Activated CD4-positive, alpha-beta T cell treated with anti-CD3 and anti-CD28 coated beads for 36 hours (primary cell): Measurements from ENCODE around the gene NEU3. TPM values are rescaled to one million over a fixed set of nuclear protein-coding genes. Genes with fewer than 3 reads are reported as not detected.
"Not testable (repeated sequence)": the region's sequence is repeated elsewhere in the genome, so short reads cannot be mapped to it uniquely, and the experiment has no call there.

Experiments used
- ATAC-seq: fragments of 200-7000 bp; cut with Tn5 transposase; one replicate; pipeline ENCODE4 v1.10.0; 2021; ENCODE audit warnings: mild to moderate bottlenecking, moderate library complexity
- CTCF ChIA-PET: fragments of 350-600 bp; sonication (Branson Sonifier 250); formaldehyde crosslinking; loops from one replicate; lab custom pipeline; 2021; ENCODE audit warnings: antibody characterized with exemption; lab: Charles Lee
- POLR2A ChIA-PET: fragments of 350-600 bp; sonication (Branson Sonifier 250); formaldehyde crosslinking; loops from one replicate; lab custom pipeline; 2021; ENCODE audit warnings: antibody characterized with exemption, inconsistent platforms; lab: Charles Lee
- DNase-seq: peaks from one replicate; pipeline ENCODE4 v3.0.0-alpha.2; 2020
- H3K27ac Mint-ChIP-seq: one replicate; pipeline ENCODE4 v1.8.0; 2021; ENCODE audit warnings: mixed read lengths
- H3K27me3 Mint-ChIP-seq: one replicate; pipeline ENCODE4 v1.8.0; 2021; ENCODE audit warnings: mixed read lengths
- H3K36me3 Mint-ChIP-seq: one replicate; pipeline ENCODE4 v1.8.0; 2021; ENCODE audit warnings: low read depth, mixed read lengths
- H3K4me1 Mint-ChIP-seq: one replicate; pipeline ENCODE4 v1.8.0; 2021; ENCODE audit warnings: mixed read lengths
- H3K4me3 Mint-ChIP-seq: one replicate; pipeline ENCODE4 v1.8.0; 2021; ENCODE audit warnings: mild to moderate bottlenecking, moderate library complexity, mixed read lengths
- H3K9me3 Mint-ChIP-seq: one replicate; pipeline ENCODE4 v1.8.0; 2021; ENCODE audit warnings: low read depth, mixed read lengths
- intact Hi-C, 2 experiments: fragments of 100-400 bp; cut with DNase I in 1 of 2; cut with micrococcal nuclease in 1 of 2; formaldehyde crosslinking; loops; one replicate each; pipeline versions ENCODE4 v1.14.2 to v1.15.1; 2022 to 2024; cut with DNase I, micrococcal nuclease
- total RNA-seq, 2 experiments: library from RNA; stranded (reverse); gene quantifications; one replicate each; pipeline ENCODE4 v1.2.3, GENCODE V29; 2021

Gene NEU3
- total RNA-seq, 2 experiments from 2014 or later: 12.0 to 13.9 TPM

- H3K36me3 Mint-ChIP-seq, H3K27me3 Mint-ChIP-seq, H3K9me3 Mint-ChIP-seq, DNase-seq, H3K4me3 Mint-ChIP-seq, intact Hi-C loops, POLR2A ChIA-PET, H3K4me1 Mint-ChIP-seq, H3K27ac Mint-ChIP-seq, ATAC-seq: not testable (repeated sequence)
- CTCF ChIA-PET: interaction anchor here (1.1 kb wide), 1 partner anchor 163 kb away, joined by 3 read pairs; no protein-coding TSS in a partner anchor
These were observed 53.1 kb downstream of the NEU3 start for GRCh38 chr11:75041821-75042220.

- CTCF ChIA-PET, intact Hi-C loops, DNase-seq, H3K4me1 Mint-ChIP-seq, H3K27me3 Mint-ChIP-seq, H3K27ac Mint-ChIP-seq, H3K4me3 Mint-ChIP-seq, POLR2A ChIA-PET, H3K9me3 Mint-ChIP-seq, H3K36me3 Mint-ChIP-seq, ATAC-seq: not testable (repeated sequence)
These were observed 55.8 kb downstream of the NEU3 start for GRCh38 chr11:75044381-75045170.

- H3K9me3 Mint-ChIP-seq, CTCF ChIA-PET, H3K4me1 Mint-ChIP-seq, H3K4me3 Mint-ChIP-seq, H3K36me3 Mint-ChIP-seq, intact Hi-C loops, POLR2A ChIA-PET, H3K27ac Mint-ChIP-seq, DNase-seq, H3K27me3 Mint-ChIP-seq, ATAC-seq: not testable (repeated sequence)
These were observed 57.9 kb downstream of the NEU3 start for GRCh38 chr11:75046668-75047067.

GRCh38 chr11:75047191-75047590 lies 58.5 kb downstream of the NEU3 start:
- intact Hi-C loops: no loop called here
- CTCF ChIA-PET: no interaction called here
- Mint-ChIP-seq H3K9me3 (no peaks in the 10 kb centered on the region), H3K4me1 (no peaks in the 10 kb centered on the region), H3K36me3 (no peaks in the 10 kb centered on the region), H3K27ac (no peak overlapping the region), H3K27me3 (no peaks in the 10 kb centered on the region), H3K4me3 (no peak overlapping the region)
- DNase-seq (no peak), ATAC-seq (no peak)
- POLR2A ChIA-PET: no interaction called here

- peaks cover 12% of the 10 kb centered on the region for H3K9me3 Mint-ChIP-seq
- POLR2A ChIA-PET, ATAC-seq, intact Hi-C loops, DNase-seq, CTCF ChIA-PET, H3K4me3 Mint-ChIP-seq, H3K27ac Mint-ChIP-seq, H3K36me3 Mint-ChIP-seq, H3K4me1 Mint-ChIP-seq, H3K27me3 Mint-ChIP-seq: not testable (repeated sequence)
These were observed 61.0 kb downstream of the NEU3 start for GRCh38 chr11:75049501-75050266.

GRCh38 chr11:75050516-75050915 lies 61.8 kb downstream of the NEU3 start:
- ATAC-seq (no peak), DNase-seq (no peak)
- Mint-ChIP-seq H3K9me3 (peaks cover 12% of the 10 kb centered on the region), H3K36me3 (peaks cover 2% of the 10 kb centered on the region), H3K27me3 (peaks cover 4% of the 10 kb centered on the region), H3K4me1 (no peaks in the 10 kb centered on the region), H3K27ac (no peak overlapping the region), H3K4me3 (no peak overlapping the region)
- ChIA-PET CTCF (interaction anchor here (1.6 kb wide), 1 partner anchor 9 kb away, joined by 3 read pairs; no protein-coding TSS in a partner anchor), POLR2A (no interaction called here)
- intact Hi-C loops: no loop called here

- intact Hi-C loops: no loop called here
- peaks cover 12% of the 10 kb centered on the region for H3K9me3 Mint-ChIP-seq
- no peak overlapping the region for H3K27ac Mint-ChIP-seq
- peaks cover 2% of the 10 kb centered on the region for H3K36me3 Mint-ChIP-seq
- CTCF ChIA-PET: interaction anchor here (1.2 to 1.6 kb wide), 2 partner anchors 9 to 19 kb away, joined by 3 read pairs; no protein-coding TSS in a partner anchor
- no peaks in the 10 kb centered on the region for H3K4me1 Mint-ChIP-seq
- peaks cover 4% of the 10 kb centered on the region for H3K27me3 Mint-ChIP-seq
- POLR2A ChIA-PET: no interaction called here
- no peak overlapping the region for H3K4me3 Mint-ChIP-seq
- no peak for DNase-seq
- ATAC-seq: no peak
These were observed 62.3 kb downstream of the NEU3 start for GRCh38 chr11:75051043-75051442.

- intact Hi-C loops: no loop called here
- peaks cover 4% of the 10 kb centered on the region for H3K27me3 Mint-ChIP-seq
- ChIA-PET POLR2A (no interaction called here), CTCF (interaction anchor here (1.2 to 1.5 kb wide), 2 partner anchors 21 to 88 kb away, joined by 3 to 5 read pairs; no protein-coding TSS in a partner anchor)
- H3K36me3 Mint-ChIP-seq: peaks cover 2% of the 10 kb centered on the region
- H3K9me3 Mint-ChIP-seq: peaks cover 12% of the 10 kb centered on the region
- no peak for ATAC-seq
- no peak for DNase-seq
- no peaks in the 10 kb centered on the region for H3K4me1 Mint-ChIP-seq
- H3K4me3 Mint-ChIP-seq: no peak overlapping the region
- no peak overlapping the region for H3K27ac Mint-ChIP-seq
These were observed 63.7 kb downstream of the NEU3 start for GRCh38 chr11:75052457-75052856.

GRCh38 chr11:75055511-75055910 lies 66.8 kb downstream of the NEU3 start:
- CTCF ChIA-PET: interaction anchor here (0.6 to 0.7 kb wide), 2 partner anchors 187 to 197 kb away, joined by 3 to 4 read pairs; no protein-coding TSS in a partner anchor
- DNase-seq (no peak), ATAC-seq (no peak)
- POLR2A ChIA-PET: interaction anchor here (0.5 to 0.7 kb wide), 2 partner anchors 18 to 496 kb away, joined by 5 to 6 read pairs; no protein-coding TSS in a partner anchor
- H3K4me1 Mint-ChIP-seq: no peaks in the 10 kb centered on the region
- no peak overlapping the region for H3K27ac Mint-ChIP-seq
- peaks cover 12% of the 10 kb centered on the region for H3K9me3 Mint-ChIP-seq
- peaks cover 11% of the 10 kb centered on the region for H3K27me3 Mint-ChIP-seq
- intact Hi-C loops: no loop called here
- H3K36me3 Mint-ChIP-seq: peaks cover 2% of the 10 kb centered on the region
- H3K4me3 Mint-ChIP-seq: no peak overlapping the region

GRCh38 chr11:75056814-75057213 lies 68.1 kb downstream of the NEU3 start:
- H3K36me3 Mint-ChIP-seq: peaks cover 2% of the 10 kb centered on the region
- peaks cover 12% of the 10 kb centered on the region for H3K9me3 Mint-ChIP-seq
- intact Hi-C loops: no loop called here
- no peak overlapping the region for H3K4me3 Mint-ChIP-seq
- no peak overlapping the region for H3K27ac Mint-ChIP-seq
- peaks cover 11% of the 10 kb centered on the region for H3K27me3 Mint-ChIP-seq
- H3K4me1 Mint-ChIP-seq: no peaks in the 10 kb centered on the region
- ATAC-seq: no peak
- CTCF ChIA-PET: interaction anchor here (0.8 to 1.1 kb wide), 2 partner anchors 127 to 148 kb away, joined by 3 read pairs; no protein-coding TSS in a partner anchor
- POLR2A ChIA-PET: no interaction called here
- DNase-seq: no peak

GRCh38 chr11:75059299-75059698 lies 70.6 kb downstream of the NEU3 start:
- no peak for ATAC-seq
- POLR2A ChIA-PET: no interaction called here

More at GRCh38 chr11:75059299-75059698, 70.6 kb downstream of the NEU3 start:
- intact Hi-C loops: no loop called here
- H3K4me1 Mint-ChIP-seq: no peaks in the 10 kb centered on the region
- H3K4me3 Mint-ChIP-seq: no peak overlapping the region
- H3K27ac Mint-ChIP-seq: no peak overlapping the region
- H3K36me3 Mint-ChIP-seq: no peaks in the 10 kb centered on the region
- peaks cover 13% of the 10 kb centered on the region for H3K27me3 Mint-ChIP-seq
- no peak for DNase-seq
- no peaks in the 10 kb centered on the region for H3K9me3 Mint-ChIP-seq
- CTCF ChIA-PET: interaction anchor here (1.1 to 1.3 kb wide), 3 partner anchors 8 to 50 kb away, joined by 3 read pairs; no protein-coding TSS in a partner anchor
